ENCODE results near the gene LDAH.

Gene LDAH

GRCh38 chr2:20818820-20819219 lies 4.1 kb downstream of the LDAH start:
- TF ChIP-seq CTCF (IDR thresholded peaks at IDR 0.05; ENCODE audit: borderline replicate concordance, insufficient read depth, low read depth, low read length), result no peak
- H3K4me3 ChIP-seq (ENCODE audit: low read depth, low read length), result no peak overlapping the region

- no peak overlapping the region for H3K4me3 ChIP-seq (ENCODE audit: low read depth, low read length)
- TF ChIP-seq CTCF (IDR thresholded peaks at IDR 0.05; ENCODE audit: borderline replicate concordance, insufficient read depth, low read depth, low read length), result no peak
Measured at GRCh38 chr2:20815216-20815615, 7.7 kb downstream of the LDAH start.

- no peak for TF ChIP-seq CTCF (IDR thresholded peaks at IDR 0.05; ENCODE audit: borderline replicate concordance, insufficient read depth, low read depth, low read length)
Measured at GRCh38 chr2:20812779-20813178, 10.1 kb downstream of the LDAH start.

GRCh38 chr2:20806286-20806685 lies 16.6 kb downstream of the LDAH start:
- H3K4me3 ChIP-seq (ENCODE audit: low read depth, low read length), result no peak overlapping the region
- no peak for TF ChIP-seq CTCF (IDR thresholded peaks at IDR 0.05; ENCODE audit: borderline replicate concordance, insufficient read depth, low read depth, low read length)

More at GRCh38 chr2:20812779-20813178, 10.1 kb downstream of the LDAH start:
- H3K4me3 ChIP-seq (ENCODE audit: low read depth, low read length), result no peak overlapping the region

GRCh38 chr2:20803974-20804373 lies 18.9 kb downstream of the LDAH start:
- no peak for TF ChIP-seq CTCF (IDR thresholded peaks at IDR 0.05; ENCODE audit: borderline replicate concordance, insufficient read depth, low read depth, low read length)
- no peak overlapping the region for H3K4me3 ChIP-seq (ENCODE audit: low read depth, low read length)

- no peak for TF ChIP-seq CTCF (IDR thresholded peaks at IDR 0.05; ENCODE audit: borderline replicate concordance, insufficient read depth, low read depth, low read length)
- no peak overlapping the region for H3K4me3 ChIP-seq (ENCODE audit: low read depth, low read length)
Measured at GRCh38 chr2:20803226-20803682, 19.6 kb downstream of the LDAH start.

- TF ChIP-seq CTCF (IDR thresholded peaks at IDR 0.05; ENCODE audit: borderline replicate concordance, insufficient read depth, low read depth, low read length), result no peak
Measured at GRCh38 chr2:20797096-20797495, 25.8 kb downstream of the LDAH start.

More at GRCh38 chr2:20797096-20797495, 25.8 kb downstream of the LDAH start:
- no peak overlapping the region for H3K4me3 ChIP-seq (ENCODE audit: low read depth, low read length)

All from GM12875 (cell line).